GM18508 (cell line): ENCODE results near the gene ANKRD13D.

Experiments used
- ATAC-seq: cut with Tn5 transposase; IDR thresholded peaks from one replicate; pipeline ENCODE4 v1.9.1; 2021; ENCODE audit warnings: moderate number of reproducible peaks; ENCODE audit not compliant: insufficient read depth, unreplicated experiment

The ANKRD13D gene

GRCh38 chr11:67261640-67261945 lies 27.5 kb upstream of the ANKRD13D start:
- no peak for ATAC-seq

GRCh38 chr11:67261946-67262681 lies 27.0 kb upstream of the ANKRD13D start:
- no peak for ATAC-seq

GRCh38 chr11:67262731-67263675 lies 26.1 kb upstream of the ANKRD13D start:
- no peak for ATAC-seq

GRCh38 chr11:67264260-67264659 lies 24.8 kb upstream of the ANKRD13D start:
- no peak for ATAC-seq

- ATAC-seq = no peak
Measured at GRCh38 chr11:67264877-67265632, 24.0 kb upstream of the ANKRD13D start.

GRCh38 chr11:67265633-67266448 lies 23.3 kb upstream of the ANKRD13D start:
- ATAC-seq = no peak

GRCh38 chr11:67266449-67267187 lies 22.5 kb upstream of the ANKRD13D start, which contains the start of gene GRK2:
Gene GRK2, plus strand, starts transcription at chr11:67266473. Its CDS starts 227 bp downstream, at chr11:67266700.
- no peak for ATAC-seq

- no peak for ATAC-seq
Measured at GRCh38 chr11:67267188-67268080, 21.7 kb upstream of the ANKRD13D start.

- no peak for ATAC-seq
Measured at GRCh38 chr11:67268081-67268961, 20.8 kb upstream of the ANKRD13D start.

- ATAC-seq = no peak
Measured at GRCh38 chr11:67268962-67269268, 20.2 kb upstream of the ANKRD13D start.

GRCh38 chr11:67269401-67270255 lies 19.5 kb upstream of the ANKRD13D start:
- no peak for ATAC-seq

- ATAC-seq = no peak
Measured at GRCh38 chr11:67270256-67271204, 18.6 kb upstream of the ANKRD13D start.

- no peak for ATAC-seq
Measured at GRCh38 chr11:67271205-67271540, 17.9 kb upstream of the ANKRD13D start.

GRCh38 chr11:67271541-67272284 lies 17.4 kb upstream of the ANKRD13D start:
- no peak for ATAC-seq
